ENCODE measurements around the gene LRPAP1.

Gene LRPAP1

DNA sequence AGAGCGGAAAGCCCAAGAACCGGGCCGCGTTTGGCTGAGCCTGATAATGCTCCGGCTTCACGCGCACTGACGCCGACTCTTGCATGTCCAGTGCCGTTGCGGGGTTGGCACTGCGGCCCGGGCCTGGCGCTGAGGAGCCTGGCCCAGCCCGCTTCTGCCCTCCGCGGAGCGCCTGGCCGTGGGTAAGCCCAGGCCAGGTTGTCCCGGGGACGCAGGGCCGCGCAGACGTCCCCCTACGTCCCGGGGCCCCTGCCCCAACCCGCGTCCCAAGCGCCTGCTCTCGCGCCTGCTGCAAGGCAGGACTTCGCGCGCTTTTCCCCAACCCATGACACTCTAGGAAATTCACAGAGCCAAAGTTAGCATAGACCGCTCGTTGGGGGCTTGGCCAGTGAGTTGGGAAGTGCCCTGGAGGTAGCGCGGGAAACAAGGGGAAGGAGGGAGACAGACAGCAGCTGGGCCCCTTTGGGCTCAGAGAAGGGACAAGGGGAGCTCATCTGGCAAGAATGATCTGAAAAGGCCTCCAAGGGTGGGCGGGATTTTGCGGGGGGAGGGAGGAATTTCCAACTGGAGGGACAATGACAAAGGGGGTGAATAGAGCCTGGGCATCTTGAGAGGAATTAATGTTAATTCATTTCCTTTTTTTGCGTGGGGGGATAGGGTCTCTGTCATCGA lies 665 bp upstream of the LRPAP1 start:
- Histone ChIP-seq H2AK5ac (ENCODE audit: low read length) (no peak overlapping the region), H4K5ac (ENCODE audit: low read length) (no peak overlapping the region), H3K27ac (ENCODE audit: low read depth, low read length) (no peak overlapping the region), H3K36me3 (ENCODE audit: control insufficient read depth, insufficient read depth, low read length) (no peaks in the 10 kb centered on the region), H2BK5ac (ENCODE audit: low read length) (no peak overlapping the region), H3K79me1 (ENCODE audit: low read length) (peaks cover 15% of the 10 kb centered on the region), H2BK120ac (ENCODE audit: low read depth, low read length) (no peak overlapping the region), H3K4me1 (ENCODE audit: control insufficient read depth, low read depth, low read length) (peaks cover 4% of the 10 kb centered on the region), H3K18ac (ENCODE audit: low read length) (no peak overlapping the region), H3K79me2 (ENCODE audit: control insufficient read depth, insufficient read depth, low read length) (peaks cover 14% of the 10 kb centered on the region), H3K4ac (ENCODE audit: low read depth, low read length) (no peak overlapping the region), H3K27me3 (ENCODE audit: insufficient read depth, low read length, poor library complexity) (no peaks in the 10 kb centered on the region), H3K4me3 (ENCODE audit: low read length) (no peak overlapping the region), H3K9ac (ENCODE audit: low read length) (peak overlapping the region; percentile 63), H3K56ac (ENCODE audit: low read length) (peak overlapping the region; percentile 87), H3K4me2 (ENCODE audit: low read length) (peak overlapping the region; percentile 49), H4K8ac (ENCODE audit: low read depth, low read length) (no peak overlapping the region), H3K23ac (ENCODE audit: low read length) (no peak overlapping the region), H2BK15ac (replicated peaks; ENCODE audit: low read depth) (no peak overlapping the region)
- WGBS (ENCODE audit: extremely low coverage, insufficient coverage, low lambda C conversion rate) = no CpG with 5 or more reads among the region's 42 CpGs
- peak; percentile 73 for DNase-seq

- H2BK15ac ChIP-seq (replicated peaks; ENCODE audit: low read depth) = no peak overlapping the region
- WGBS (ENCODE audit: extremely low coverage, insufficient coverage, low lambda C conversion rate) = no CpG with 5 or more reads among the region's 17 CpGs
- no peak overlapping the region for H2BK120ac ChIP-seq (ENCODE audit: low read depth, low read length)
- no peak overlapping the region for H3K27ac ChIP-seq (ENCODE audit: low read depth, low read length)
- H4K8ac ChIP-seq (ENCODE audit: low read depth, low read length) = no peak overlapping the region
- H4K5ac ChIP-seq (ENCODE audit: low read length) = no peak overlapping the region
- peak; percentile 23 for DNase-seq
- H3K4me3 ChIP-seq (ENCODE audit: low read length) = peak overlapping the region; percentile 92
- no peak overlapping the region for H3K18ac ChIP-seq (ENCODE audit: low read length)
- H2BK5ac ChIP-seq (ENCODE audit: low read length) = no peak overlapping the region
- H3K27me3 ChIP-seq (ENCODE audit: insufficient read depth, low read length, poor library complexity) = no peaks in the 10 kb centered on the region
- peak overlapping the region; percentile 96 for H3K56ac ChIP-seq (ENCODE audit: low read length)
- no peaks in the 10 kb centered on the region for H3K36me3 ChIP-seq (ENCODE audit: control insufficient read depth, insufficient read depth, low read length)
- peaks cover 14% of the 10 kb centered on the region for H3K79me2 ChIP-seq (ENCODE audit: control insufficient read depth, insufficient read depth, low read length)
- H2AK5ac ChIP-seq (ENCODE audit: low read length) = no peak overlapping the region
- H3K23ac ChIP-seq (ENCODE audit: low read length) = peak overlapping the region; percentile 45
- H3K9ac ChIP-seq (ENCODE audit: low read length) = peak overlapping the region; percentile 94
- H3K79me1 ChIP-seq (ENCODE audit: low read length) = peaks cover 21% of the 10 kb centered on the region
- peak overlapping the region; percentile 98 for H3K4me2 ChIP-seq (ENCODE audit: low read length)
- peaks cover 4% of the 10 kb centered on the region for H3K4me1 ChIP-seq (ENCODE audit: control insufficient read depth, low read depth, low read length)
- no peak overlapping the region for H3K4ac ChIP-seq (ENCODE audit: low read depth, low read length)
Observed at GRCh38 chr4:3531318-3531878, 824 bp downstream of the LRPAP1 start.

- Histone ChIP-seq H3K4me1 (ENCODE audit: control insufficient read depth, low read depth, low read length) (peaks cover 4% of the 10 kb centered on the region), H2BK120ac (ENCODE audit: low read depth, low read length) (no peak overlapping the region), H2BK5ac (ENCODE audit: low read length) (no peak overlapping the region), H3K4me3 (ENCODE audit: low read length) (no peak overlapping the region), H3K56ac (ENCODE audit: low read length) (no peak overlapping the region), H3K4ac (ENCODE audit: low read depth, low read length) (no peak overlapping the region), H3K9ac (ENCODE audit: low read length) (no peak overlapping the region), H3K79me2 (ENCODE audit: control insufficient read depth, insufficient read depth, low read length) (peaks cover 14% of the 10 kb centered on the region), H3K27me3 (ENCODE audit: insufficient read depth, low read length, poor library complexity) (no peaks in the 10 kb centered on the region), H3K79me1 (ENCODE audit: low read length) (peaks cover 24% of the 10 kb centered on the region), H3K27ac (ENCODE audit: low read depth, low read length) (no peak overlapping the region), H3K4me2 (ENCODE audit: low read length) (peak overlapping the region; percentile 98), H3K23ac (ENCODE audit: low read length) (no peak overlapping the region), H4K8ac (ENCODE audit: low read depth, low read length) (no peak overlapping the region), H4K5ac (ENCODE audit: low read length) (no peak overlapping the region), H2AK5ac (ENCODE audit: low read length) (no peak overlapping the region), H3K18ac (ENCODE audit: low read length) (no peak overlapping the region), H3K36me3 (ENCODE audit: control insufficient read depth, insufficient read depth, low read length) (no peaks in the 10 kb centered on the region), H2BK15ac (replicated peaks; ENCODE audit: low read depth) (no peak overlapping the region)
- no CpG with 5 or more reads among the region's 18 CpGs for WGBS (ENCODE audit: extremely low coverage, insufficient coverage, low lambda C conversion rate)
- DNase-seq = peak; percentile 18
Observed at GRCh38 chr4:3530663-3531254, 1.5 kb downstream of the LRPAP1 start.

DNA sequence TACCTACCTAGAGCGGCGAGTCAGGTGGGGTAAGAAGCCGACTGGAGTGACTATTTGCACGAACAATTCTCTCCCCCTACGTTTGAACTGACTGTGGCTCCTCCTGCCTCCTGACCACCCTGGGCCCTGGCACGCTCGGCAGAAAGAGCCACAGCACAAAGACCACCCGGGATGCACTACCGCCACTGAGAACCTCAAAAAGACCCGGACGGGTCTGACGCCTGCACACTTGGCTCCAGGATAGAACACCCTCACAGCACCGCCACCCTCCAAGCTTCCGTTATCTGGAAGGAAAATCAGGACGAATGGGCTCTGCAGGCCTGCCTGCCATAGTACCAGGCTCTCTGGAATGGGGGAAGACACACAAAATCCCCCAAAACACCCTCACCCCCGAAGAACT lies 2.2 kb downstream of the LRPAP1 start:
- no peak overlapping the region for H3K4me3 ChIP-seq (ENCODE audit: low read length)
- H2BK5ac ChIP-seq (ENCODE audit: low read length) = no peak overlapping the region
- no peak overlapping the region for H3K4ac ChIP-seq (ENCODE audit: low read depth, low read length)
- no peak overlapping the region for H3K9ac ChIP-seq (ENCODE audit: low read length)
- H3K79me1 ChIP-seq (ENCODE audit: low read length) = peaks cover 24% of the 10 kb centered on the region
- peak overlapping the region; percentile 24 for H3K23ac ChIP-seq (ENCODE audit: low read length)
- H4K8ac ChIP-seq (ENCODE audit: low read depth, low read length) = no peak overlapping the region
- peaks cover 14% of the 10 kb centered on the region for H3K79me2 ChIP-seq (ENCODE audit: control insufficient read depth, insufficient read depth, low read length)
- WGBS (ENCODE audit: extremely low coverage, insufficient coverage, low lambda C conversion rate) = no CpG with 5 or more reads among the region's 16 CpGs
- no peak overlapping the region for H2AK5ac ChIP-seq (ENCODE audit: low read length)
- no peak overlapping the region for H3K27ac ChIP-seq (ENCODE audit: low read depth, low read length)
- H4K5ac ChIP-seq (ENCODE audit: low read length) = no peak overlapping the region
- H3K36me3 ChIP-seq (ENCODE audit: control insufficient read depth, insufficient read depth, low read length) = no peaks in the 10 kb centered on the region
- no peak overlapping the region for H3K18ac ChIP-seq (ENCODE audit: low read length)
- peaks cover 4% of the 10 kb centered on the region for H3K4me1 ChIP-seq (ENCODE audit: control insufficient read depth, low read depth, low read length)
- no peak overlapping the region for H3K4me2 ChIP-seq (ENCODE audit: low read length)
- no peak overlapping the region for H2BK120ac ChIP-seq (ENCODE audit: low read depth, low read length)
- DNase-seq = no peak
- H2BK15ac ChIP-seq (replicated peaks; ENCODE audit: low read depth) = no peak overlapping the region
- H3K27me3 ChIP-seq (ENCODE audit: insufficient read depth, low read length, poor library complexity) = no peaks in the 10 kb centered on the region
- no peak overlapping the region for H3K56ac ChIP-seq (ENCODE audit: low read length)

GRCh38 chr4:3529363-3529762 lies 2.9 kb downstream of the LRPAP1 start:
- Histone ChIP-seq H4K5ac (ENCODE audit: low read length) (no peak overlapping the region), H3K4ac (ENCODE audit: low read depth, low read length) (no peak overlapping the region), H3K9ac (ENCODE audit: low read length) (no peak overlapping the region), H2BK15ac (replicated peaks; ENCODE audit: low read depth) (no peak overlapping the region), H3K27ac (ENCODE audit: low read depth, low read length) (no peak overlapping the region), H2AK5ac (ENCODE audit: low read length) (no peak overlapping the region), H3K4me2 (ENCODE audit: low read length) (no peak overlapping the region), H3K4me1 (ENCODE audit: control insufficient read depth, low read depth, low read length) (peaks cover 4% of the 10 kb centered on the region), H3K56ac (ENCODE audit: low read length) (no peak overlapping the region), H2BK5ac (ENCODE audit: low read length) (no peak overlapping the region), H3K4me3 (ENCODE audit: low read length) (no peak overlapping the region), H3K79me1 (ENCODE audit: low read length) (peaks cover 24% of the 10 kb centered on the region), H4K8ac (ENCODE audit: low read depth, low read length) (no peak overlapping the region), H3K23ac (ENCODE audit: low read length) (no peak overlapping the region), H3K27me3 (ENCODE audit: insufficient read depth, low read length, poor library complexity) (no peaks in the 10 kb centered on the region), H2BK120ac (ENCODE audit: low read depth, low read length) (no peak overlapping the region), H3K36me3 (ENCODE audit: control insufficient read depth, insufficient read depth, low read length) (no peaks in the 10 kb centered on the region), H3K18ac (ENCODE audit: low read length) (no peak overlapping the region), H3K79me2 (ENCODE audit: control insufficient read depth, insufficient read depth, low read length) (peaks cover 14% of the 10 kb centered on the region)
- no peak for DNase-seq
- WGBS (ENCODE audit: extremely low coverage, insufficient coverage, low lambda C conversion rate) = no CpG with 5 or more reads among the region's 12 CpGs
